ENCODE data around the gene JARID2. TPM values are rescaled to one million over a fixed set of nuclear protein-coding genes. Genes with fewer than 3 reads are reported as not detected.

JARID2 gene
- total and polyA plus RNA-seq, 9 of the 15 experiments (the other 6 are each of a cell fraction or from before 2014, with no cell fraction given): 5.0 to 29.0 (median 15.6) TPM

DNA sequence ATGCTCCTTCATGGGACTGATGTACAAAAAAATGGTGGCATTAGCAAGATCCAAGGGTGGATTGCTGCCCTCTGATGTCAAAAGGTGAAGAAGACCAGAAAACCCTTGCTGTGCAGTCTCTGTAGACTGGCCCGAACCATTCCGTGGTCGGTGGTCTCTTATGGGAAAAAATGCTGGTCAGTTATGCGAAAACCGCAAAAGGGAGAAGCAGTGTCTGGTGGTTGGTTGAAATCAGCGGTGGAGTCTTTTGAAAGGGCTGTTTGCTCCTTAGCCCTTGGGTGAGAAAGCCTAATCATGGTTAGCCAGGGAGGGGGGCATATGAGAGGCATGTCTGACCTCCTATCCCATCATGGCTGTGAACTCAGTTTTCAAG, 308.8 kb downstream of the JARID2 start (continued):
- TF ChIP-seq, protein P1, sequence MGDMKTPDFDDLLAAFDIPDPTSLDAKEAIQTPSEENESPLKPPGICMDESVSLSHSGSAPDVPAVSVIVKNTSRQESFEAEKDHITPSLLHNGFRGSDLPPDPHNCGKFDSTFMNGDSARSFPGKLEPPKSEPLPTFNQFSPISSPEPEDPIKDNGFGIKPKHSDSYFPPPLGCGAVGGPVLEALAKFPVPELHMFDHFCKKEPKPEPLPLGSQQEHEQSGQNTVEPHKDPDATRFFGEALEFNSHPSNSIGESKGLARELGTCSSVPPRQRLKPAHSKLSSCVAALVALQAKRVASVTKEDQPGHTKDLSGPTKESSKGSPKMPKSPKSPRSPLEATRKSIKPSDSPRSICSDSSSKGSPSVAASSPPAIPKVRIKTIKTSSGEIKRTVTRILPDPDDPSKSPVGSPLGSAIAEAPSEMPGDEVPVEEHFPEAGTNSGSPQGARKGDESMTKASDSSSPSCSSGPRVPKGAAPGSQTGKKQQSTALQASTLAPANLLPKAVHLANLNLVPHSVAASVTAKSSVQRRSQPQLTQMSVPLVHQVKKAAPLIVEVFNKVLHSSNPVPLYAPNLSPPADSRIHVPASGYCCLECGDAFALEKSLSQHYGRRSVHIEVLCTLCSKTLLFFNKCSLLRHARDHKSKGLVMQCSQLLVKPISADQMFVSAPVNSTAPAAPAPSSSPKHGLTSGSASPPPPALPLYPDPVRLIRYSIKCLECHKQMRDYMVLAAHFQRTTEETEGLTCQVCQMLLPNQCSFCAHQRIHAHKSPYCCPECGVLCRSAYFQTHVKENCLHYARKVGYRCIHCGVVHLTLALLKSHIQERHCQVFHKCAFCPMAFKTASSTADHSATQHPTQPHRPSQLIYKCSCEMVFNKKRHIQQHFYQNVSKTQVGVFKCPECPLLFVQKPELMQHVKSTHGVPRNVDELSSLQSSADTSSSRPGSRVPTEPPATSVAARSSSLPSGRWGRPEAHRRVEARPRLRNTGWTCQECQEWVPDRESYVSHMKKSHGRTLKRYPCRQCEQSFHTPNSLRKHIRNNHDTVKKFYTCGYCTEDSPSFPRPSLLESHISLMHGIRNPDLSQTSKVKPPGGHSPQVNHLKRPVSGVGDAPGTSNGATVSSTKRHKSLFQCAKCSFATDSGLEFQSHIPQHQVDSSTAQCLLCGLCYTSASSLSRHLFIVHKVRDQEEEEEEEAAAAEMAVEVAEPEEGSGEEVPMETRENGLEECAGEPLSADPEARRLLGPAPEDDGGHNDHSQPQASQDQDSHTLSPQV (IDR thresholded peaks at IDR 0.05): peak; percentile 9; the same call in 1 of the 2 replicates
- TF ChIP-seq ZKSCAN8 (CRISPR knock-in tag; IDR thresholded peaks at IDR 0.05) (peak; percentile 9; the same call in 1 of the 2 replicates), FOXM1 (IDR thresholded peaks at IDR 0.05; ENCODE audit: low read depth) (peak; percentile 85), FOXM1 (CRISPR knock-in tag; IDR thresholded peaks at IDR 0.05; ENCODE audit: low read depth) (no peak), ZNF311 (CRISPR knock-in tag; IDR thresholded peaks at IDR 0.05) (no peak), E4F1 (CRISPR knock-in tag; IDR thresholded peaks at IDR 0.05; ENCODE audit: borderline replicate concordance) (no peak), KLF10 (CRISPR knock-in tag; IDR thresholded peaks at IDR 0.05) (no peak), EHMT2 (IDR thresholded peaks at IDR 0.05) (0 out of 2 replicates have a peak, but pooled peaks have one; percentile 24), BACH1 (tag; IDR thresholded peaks at IDR 0.05) (no peak)

All from K562 (cell line).